NT2/D1 (cell line): ENCODE data around the gene CFAP74.

Experiments
- SUZ12 ChIP-seq: IDR thresholded peaks from 2 replicates; pipeline ENCODE4 v1.6.1; 2011; ENCODE audit not compliant: insufficient read length, insufficient read depth; ENCODE audit errors: extremely low read depth
- YY1 ChIP-seq: IDR thresholded peaks from 2 replicates; pipeline ENCODE4 v1.6.1; 2011; ENCODE audit not compliant: insufficient read length, insufficient read depth
- ZNF274 ChIP-seq: IDR thresholded peaks from 2 replicates; pipeline ENCODE4 v1.6.1; 2011; ENCODE audit warnings: mild to moderate bottlenecking, low read depth, low read length

DNA sequence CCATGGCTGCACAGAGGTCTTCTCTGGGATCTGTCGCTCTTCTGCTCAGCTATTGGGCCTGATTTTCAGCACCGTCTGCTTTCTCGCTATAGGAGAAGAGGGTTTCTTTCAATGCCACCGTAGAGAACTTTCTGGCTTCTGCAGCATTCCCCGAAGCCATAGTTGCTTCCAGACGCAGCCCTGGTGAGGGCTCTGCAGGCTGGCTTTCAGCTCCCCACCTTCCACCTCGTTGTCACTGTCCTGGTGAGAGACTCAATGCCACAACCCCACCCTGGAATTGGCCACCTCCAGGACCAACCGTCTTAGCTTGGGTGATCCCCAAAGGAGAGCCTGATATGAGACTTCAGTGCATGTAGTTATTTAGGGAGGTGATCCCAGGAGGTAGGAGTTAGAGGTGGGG, 34.6 kb upstream of the CFAP74 start:
- no peak for TF ChIP-seq SUZ12
- no peak for TF ChIP-seq YY1
- no peak for TF ChIP-seq ZNF274
